Measurements from ENCODE around the gene NDUFA11.

DNA sequence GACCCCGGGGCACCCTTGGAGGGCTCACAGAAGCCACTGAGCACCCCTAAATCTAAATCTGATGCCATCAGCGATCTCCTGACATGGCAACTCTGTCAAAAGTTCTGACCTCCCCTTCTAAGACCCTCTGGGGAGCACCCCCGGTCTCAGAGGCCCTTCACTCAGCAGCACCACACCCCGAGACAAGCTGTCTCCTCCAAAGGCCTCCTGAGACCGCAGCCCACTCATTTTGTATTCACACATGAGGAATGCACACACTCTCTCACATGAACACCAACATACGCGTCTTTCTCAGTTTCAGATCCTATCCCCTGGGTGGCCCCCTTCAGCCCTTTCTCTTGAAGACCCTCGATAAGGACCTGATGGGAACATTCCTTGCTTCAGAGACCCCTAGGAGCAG is 2.6 kb downstream of the NDUFA11 start:
- TF ChIP-seq, protein P1, sequence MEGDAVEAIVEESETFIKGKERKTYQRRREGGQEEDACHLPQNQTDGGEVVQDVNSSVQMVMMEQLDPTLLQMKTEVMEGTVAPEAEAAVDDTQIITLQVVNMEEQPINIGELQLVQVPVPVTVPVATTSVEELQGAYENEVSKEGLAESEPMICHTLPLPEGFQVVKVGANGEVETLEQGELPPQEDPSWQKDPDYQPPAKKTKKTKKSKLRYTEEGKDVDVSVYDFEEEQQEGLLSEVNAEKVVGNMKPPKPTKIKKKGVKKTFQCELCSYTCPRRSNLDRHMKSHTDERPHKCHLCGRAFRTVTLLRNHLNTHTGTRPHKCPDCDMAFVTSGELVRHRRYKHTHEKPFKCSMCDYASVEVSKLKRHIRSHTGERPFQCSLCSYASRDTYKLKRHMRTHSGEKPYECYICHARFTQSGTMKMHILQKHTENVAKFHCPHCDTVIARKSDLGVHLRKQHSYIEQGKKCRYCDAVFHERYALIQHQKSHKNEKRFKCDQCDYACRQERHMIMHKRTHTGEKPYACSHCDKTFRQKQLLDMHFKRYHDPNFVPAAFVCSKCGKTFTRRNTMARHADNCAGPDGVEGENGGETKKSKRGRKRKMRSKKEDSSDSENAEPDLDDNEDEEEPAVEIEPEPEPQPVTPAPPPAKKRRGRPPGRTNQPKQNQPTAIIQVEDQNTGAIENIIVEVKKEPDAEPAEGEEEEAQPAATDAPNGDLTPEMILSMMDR (IDR thresholded peaks at IDR 0.05): no peak
- TF ChIP-seq EZH2 (IDR thresholded peaks at IDR 0.05; ENCODE audit: borderline replicate concordance, insufficient read depth, low read depth, low read length, poor library complexity, severe bottlenecking): no peak

Data from B cell (primary cell).